AG04450 (cell line): ENCODE results near the gene PEX14. TPM values are rescaled to one million over a fixed set of nuclear protein-coding genes. Genes with fewer than 3 reads are reported as not detected.

Experiments used
- CTCF ChIA-PET: fragments of 300-600, 350-600 bp; formaldehyde crosslinking; extraction: SDS; loops from one replicate; lab custom pipeline; 2022; ENCODE audit warnings: antibody characterized with exemption, inconsistent platforms; lab: Charles Lee
- POLR2A ChIA-PET: fragments of 350-600 bp; formaldehyde crosslinking; extraction: SDS; loops from one replicate; lab custom pipeline; 2021; ENCODE audit warnings: antibody characterized with exemption, inconsistent platforms; lab: Yijun Ruan, JAX
- DNase-seq: peaks from one replicate; pipeline ENCODE4 v3.0.0-alpha.2; 2011; ENCODE audit warnings: low read depth, low spot score
- H3K27ac ChIP-seq: one replicate; pipeline ENCODE4 v1.5.1; 2012; ENCODE audit warnings: low read depth, low read length, control low read depth
- H3K27me3 ChIP-seq: one replicate; pipeline ENCODE4 v1.6.0; 2012; ENCODE audit warnings: low read length; ENCODE audit not compliant: control insufficient read depth, insufficient read depth
- H3K4me3 ChIP-seq: 2 replicates; pipeline ENCODE4 v1.5.1; 2011; ENCODE audit warnings: mild to moderate bottlenecking, low read depth, low read length, control low read depth
- H3K9me3 ChIP-seq: 2 replicates; pipeline ENCODE4 v1.5.1; 2012; ENCODE audit warnings: low read length; ENCODE audit not compliant: control insufficient read depth, insufficient read depth
- polyA plus RNA-seq: library from polyadenylated mRNA; depleted of rRNA; stranded (reverse); fragments of >200 nt; gene quantifications from 2 replicates; pipeline ENCODE4 v1.2.3, GENCODE V29; 2011
- TF ChIP-seq, protein P1 (sequence below): IDR thresholded peaks from 2 replicates; pipeline ENCODE4 v1.5.1; 2011; ENCODE audit warnings: low read depth, low read length, control low read depth, inconsistent platforms

Gene PEX14
- polyA plus RNA-seq, 1 experiment = 6.6 TPM

DNA sequence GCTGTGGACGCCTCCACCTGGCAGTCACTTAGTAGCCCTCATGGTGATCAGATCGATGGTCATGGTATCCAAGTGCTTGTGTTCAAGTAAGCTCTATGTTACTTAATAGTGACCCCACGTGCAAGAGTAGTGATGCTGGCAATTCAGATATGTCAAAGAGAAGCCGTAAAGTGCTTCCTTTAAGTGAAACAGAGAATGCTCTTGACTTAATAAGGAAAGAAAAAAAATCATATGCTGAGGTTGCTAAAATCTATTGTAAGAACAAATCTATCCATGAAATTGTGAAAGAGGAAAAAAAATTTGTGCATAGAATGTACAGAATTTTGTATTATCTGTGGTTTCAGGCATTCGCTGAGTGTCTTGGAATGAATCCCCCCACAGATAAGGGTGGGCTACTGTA lies 113.9 kb downstream of the PEX14 start:
- CTCF ChIA-PET = no interaction called here
- no peak overlapping the region for H3K4me3 ChIP-seq

DNA sequence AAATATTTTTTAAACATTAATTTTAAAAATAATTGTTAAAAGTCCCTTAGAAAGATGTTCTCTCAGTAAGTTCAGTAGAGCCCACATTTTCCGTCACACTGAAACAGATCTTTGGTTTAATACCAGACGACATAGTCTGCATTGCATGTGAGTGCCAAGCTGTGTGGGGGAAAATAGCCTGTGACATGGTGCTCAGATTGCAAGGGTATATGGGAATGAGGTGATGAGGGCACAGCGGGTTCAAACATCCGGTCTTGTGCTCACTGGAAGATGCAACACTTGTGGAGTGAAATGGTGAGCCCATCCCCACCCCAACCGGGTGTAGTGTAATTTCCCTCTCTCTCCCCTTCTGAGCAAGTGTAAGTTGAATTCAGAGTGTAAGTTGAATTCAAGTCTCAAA lies 114.3 kb downstream of the PEX14 start:
- ChIA-PET CTCF (no interaction called here), POLR2A (no interaction called here)
- TF ChIP-seq, protein P1, sequence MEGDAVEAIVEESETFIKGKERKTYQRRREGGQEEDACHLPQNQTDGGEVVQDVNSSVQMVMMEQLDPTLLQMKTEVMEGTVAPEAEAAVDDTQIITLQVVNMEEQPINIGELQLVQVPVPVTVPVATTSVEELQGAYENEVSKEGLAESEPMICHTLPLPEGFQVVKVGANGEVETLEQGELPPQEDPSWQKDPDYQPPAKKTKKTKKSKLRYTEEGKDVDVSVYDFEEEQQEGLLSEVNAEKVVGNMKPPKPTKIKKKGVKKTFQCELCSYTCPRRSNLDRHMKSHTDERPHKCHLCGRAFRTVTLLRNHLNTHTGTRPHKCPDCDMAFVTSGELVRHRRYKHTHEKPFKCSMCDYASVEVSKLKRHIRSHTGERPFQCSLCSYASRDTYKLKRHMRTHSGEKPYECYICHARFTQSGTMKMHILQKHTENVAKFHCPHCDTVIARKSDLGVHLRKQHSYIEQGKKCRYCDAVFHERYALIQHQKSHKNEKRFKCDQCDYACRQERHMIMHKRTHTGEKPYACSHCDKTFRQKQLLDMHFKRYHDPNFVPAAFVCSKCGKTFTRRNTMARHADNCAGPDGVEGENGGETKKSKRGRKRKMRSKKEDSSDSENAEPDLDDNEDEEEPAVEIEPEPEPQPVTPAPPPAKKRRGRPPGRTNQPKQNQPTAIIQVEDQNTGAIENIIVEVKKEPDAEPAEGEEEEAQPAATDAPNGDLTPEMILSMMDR = no peak

More for the DNA sequence above, 113.9 kb downstream of the PEX14 start:
- H3K27ac ChIP-seq = no peak overlapping the region
- DNase-seq = no peak
- no peaks in the 10 kb centered on the region for H3K9me3 ChIP-seq
- POLR2A ChIA-PET = no interaction called here
- TF ChIP-seq, protein P1 = no peak
- H3K27me3 ChIP-seq = no peaks in the 10 kb centered on the region

DNA sequence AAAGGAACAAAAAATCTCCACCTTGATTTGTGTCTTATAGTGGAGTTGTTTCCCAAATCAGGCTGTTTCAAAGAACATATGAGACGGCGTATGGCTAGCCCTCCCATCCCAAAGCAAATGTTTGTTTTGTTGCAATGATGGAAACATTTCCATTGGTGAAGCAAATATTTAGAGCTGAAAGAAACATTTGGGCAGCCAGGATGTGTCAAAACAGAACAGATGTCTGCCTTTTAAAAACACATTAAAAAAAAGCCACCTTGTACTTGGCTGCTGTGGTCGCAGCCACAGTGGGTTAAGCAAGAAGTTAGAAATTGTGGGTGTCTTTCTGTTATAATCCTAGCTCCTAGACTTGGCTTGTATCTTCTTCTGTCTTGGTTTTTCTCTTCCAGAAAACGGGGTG lies 116.3 kb downstream of the PEX14 start:
- Histone ChIP-seq H3K9me3 (no peaks in the 10 kb centered on the region), H3K4me3 (no peak overlapping the region), H3K27ac (no peak overlapping the region), H3K27me3 (no peaks in the 10 kb centered on the region)
- DNase-seq = no peak
- CTCF ChIA-PET = interaction anchor here (1.0 kb wide), 1 partner anchor 83 kb away, joined by 4 read pairs; no protein-coding TSS in a partner anchor
- TF ChIP-seq, protein P1 = no peak
- POLR2A ChIA-PET = no interaction called here

More for the DNA sequence above, 114.3 kb downstream of the PEX14 start:
- H3K4me3 ChIP-seq = no peak overlapping the region
- H3K27me3 ChIP-seq = no peaks in the 10 kb centered on the region
- H3K9me3 ChIP-seq = no peaks in the 10 kb centered on the region
- no peak overlapping the region for H3K27ac ChIP-seq
- no peak for DNase-seq

DNA sequence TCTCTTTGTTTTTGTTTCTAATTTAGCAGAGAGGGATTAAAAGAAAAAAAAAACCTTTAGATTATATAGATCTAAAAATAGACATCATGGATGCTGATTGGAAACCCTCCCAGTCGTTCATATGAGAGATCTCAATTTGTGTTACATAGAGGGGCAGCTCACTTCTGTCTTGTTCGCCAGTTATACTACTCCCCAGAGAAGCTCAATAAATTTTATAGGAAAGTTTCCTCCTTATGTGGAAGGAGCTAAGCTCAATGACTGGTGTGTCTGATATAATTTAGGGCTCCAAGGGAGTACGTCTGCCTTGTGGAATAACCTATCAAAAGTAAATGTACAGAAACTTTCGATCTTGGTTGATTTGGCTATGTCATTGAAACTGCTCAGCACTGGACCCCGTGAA lies 117.6 kb downstream of the PEX14 start:
- ChIA-PET POLR2A (no interaction called here), CTCF (no interaction called here)
- no peak overlapping the region for H3K27ac ChIP-seq
- TF ChIP-seq, protein P1 = no peak
- H3K9me3 ChIP-seq = no peaks in the 10 kb centered on the region
- H3K27me3 ChIP-seq = no peaks in the 10 kb centered on the region
- no peak for DNase-seq
- H3K4me3 ChIP-seq = no peak overlapping the region

DNA sequence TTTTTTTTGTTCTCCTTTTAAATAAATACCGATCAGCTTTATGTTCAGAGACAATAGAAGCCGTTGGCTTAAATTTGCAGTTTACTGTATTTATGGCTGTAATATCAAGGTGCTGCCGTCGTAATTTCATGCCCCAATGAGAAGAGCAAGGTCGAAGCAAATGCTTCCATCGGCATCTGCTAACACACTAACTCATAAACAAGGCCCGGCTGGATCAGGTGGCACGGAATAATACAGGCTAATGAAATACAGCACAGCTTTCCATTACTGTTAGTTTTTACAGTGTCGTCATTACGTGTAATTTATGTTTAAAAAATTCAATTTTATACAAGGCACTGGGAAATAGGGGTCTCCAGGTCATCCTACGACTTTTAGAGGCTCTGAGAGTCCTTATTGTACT lies 119.0 kb downstream of the PEX14 start:
- CTCF ChIA-PET = no interaction called here

More for the DNA sequence above, 119.0 kb downstream of the PEX14 start:
- H3K27ac ChIP-seq = no peak overlapping the region
- DNase-seq = no peak
- no peaks in the 10 kb centered on the region for H3K9me3 ChIP-seq
- H3K4me3 ChIP-seq = no peak overlapping the region
- POLR2A ChIA-PET = no interaction called here
- no peaks in the 10 kb centered on the region for H3K27me3 ChIP-seq
- TF ChIP-seq, protein P1 = no peak
